ENCODE measurements around the gene GNAS-AS1.
A peak's percentile ranks its signal among the peaks of the same experiment; 100 is the strongest.
"Not testable (repeated sequence)": the region's sequence is repeated elsewhere in the genome, so short reads cannot be mapped to it uniquely, and the experiment has no call there.

GNAS-AS1 gene

DNA sequence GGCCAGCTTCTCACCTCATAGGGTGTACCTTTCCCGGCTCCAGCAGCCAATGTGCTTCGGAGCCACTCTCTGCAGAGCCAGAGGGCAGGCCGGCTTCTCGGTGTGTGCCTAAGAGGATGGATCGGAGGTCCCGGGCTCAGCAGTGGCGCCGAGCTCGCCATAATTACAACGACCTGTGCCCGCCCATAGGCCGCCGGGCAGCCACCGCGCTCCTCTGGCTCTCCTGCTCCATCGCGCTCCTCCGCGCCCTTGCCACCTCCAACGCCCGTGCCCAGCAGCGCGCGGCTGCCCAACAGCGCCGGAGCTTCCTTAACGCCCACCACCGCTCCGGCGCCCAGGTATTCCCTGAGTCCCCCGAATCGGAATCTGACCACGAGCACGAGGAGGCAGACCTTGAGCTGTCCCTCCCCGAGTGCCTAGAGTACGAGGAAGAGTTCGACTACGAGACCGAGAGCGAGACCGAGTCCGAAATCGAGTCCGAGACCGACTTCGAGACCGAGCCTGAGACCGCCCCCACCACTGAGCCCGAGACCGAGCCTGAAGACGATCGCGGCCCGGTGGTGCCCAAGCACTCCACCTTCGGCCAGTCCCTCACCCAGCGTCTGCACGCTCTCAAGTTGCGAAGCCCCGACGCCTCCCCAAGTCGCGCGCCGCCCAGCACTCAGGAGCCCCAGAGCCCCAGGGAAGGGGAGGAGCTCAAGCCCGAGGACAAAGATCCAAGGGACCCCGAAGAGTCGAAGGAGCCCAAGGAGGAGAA, 10.5 kb downstream of the GNAS-AS1 start:
- Histone ChIP-seq H4K20me1 (no peaks in the 10 kb centered on the region), H3K4me1 (peaks cover 26% of the 10 kb centered on the region), H3K27me3 (peaks cover 56% of the 10 kb centered on the region), H3K9ac (no peak overlapping the region), H3K9me3 (peaks cover 29% of the 10 kb centered on the region), H3K4me3 (peak overlapping the region; percentile 55), H3K27ac (no peak overlapping the region), H3K36me3 (no peaks in the 10 kb centered on the region), H3K4me2 (peak overlapping the region; percentile 75)
- TF ChIP-seq Cebpa-rat (IDR thresholded peaks at IDR 0.05): no peak

DNA sequence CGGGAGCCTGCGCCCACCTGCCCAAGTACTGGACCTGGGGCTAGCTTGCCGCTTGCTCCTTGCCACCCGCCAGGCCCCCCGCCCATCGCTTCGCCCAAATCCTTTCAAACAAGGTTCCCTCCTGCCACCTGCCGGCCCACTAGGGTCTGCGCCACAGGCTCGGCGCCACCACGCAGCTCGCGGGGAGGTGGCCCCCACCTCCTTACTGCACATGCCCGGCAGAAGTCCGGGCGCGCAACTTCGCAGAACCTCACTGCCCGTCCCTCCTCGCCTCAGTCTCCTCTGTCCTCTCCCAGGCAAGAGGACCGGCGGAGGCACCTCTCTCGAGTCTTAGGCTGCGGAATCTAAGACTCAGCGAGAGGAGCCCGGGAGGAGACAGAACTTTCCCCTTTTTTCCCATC, 11.2 kb downstream of the GNAS-AS1 start:
- H3K4me1 ChIP-seq: peaks cover 33% of the 10 kb centered on the region
- no peaks in the 10 kb centered on the region for H4K20me1 ChIP-seq
- no peak overlapping the region for H3K9ac ChIP-seq
- H3K9me3 ChIP-seq: peaks cover 29% of the 10 kb centered on the region
- TF ChIP-seq Cebpa-rat (IDR thresholded peaks at IDR 0.05): no peak
- no peak overlapping the region for H3K27ac ChIP-seq
- peak overlapping the region; percentile 75 for H3K4me2 ChIP-seq
- no peaks in the 10 kb centered on the region for H3K36me3 ChIP-seq
- H3K27me3 ChIP-seq: peaks cover 56% of the 10 kb centered on the region
- H3K4me3 ChIP-seq: peak overlapping the region; percentile 55

DNA sequence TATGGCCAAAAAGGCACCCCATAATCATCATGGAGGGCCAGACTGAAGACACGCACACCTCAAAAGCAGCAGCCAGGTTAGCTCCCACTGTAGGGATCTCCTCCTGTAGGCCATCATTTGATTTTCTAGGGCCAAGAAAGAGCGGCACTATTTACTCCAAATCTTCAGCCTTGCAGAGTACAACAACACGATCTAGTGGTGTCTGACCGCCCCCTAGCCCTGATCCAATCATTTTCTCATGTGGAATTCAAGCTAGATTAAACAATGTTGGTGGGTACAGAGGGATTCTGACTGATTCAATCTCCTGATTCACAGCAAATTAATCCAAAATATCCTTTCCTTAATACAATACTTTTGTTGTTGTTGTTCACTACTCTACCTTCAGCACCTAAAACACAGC, 12.5 kb downstream of the GNAS-AS1 start:
- H3K36me3 ChIP-seq: no peaks in the 10 kb centered on the region

DNA sequence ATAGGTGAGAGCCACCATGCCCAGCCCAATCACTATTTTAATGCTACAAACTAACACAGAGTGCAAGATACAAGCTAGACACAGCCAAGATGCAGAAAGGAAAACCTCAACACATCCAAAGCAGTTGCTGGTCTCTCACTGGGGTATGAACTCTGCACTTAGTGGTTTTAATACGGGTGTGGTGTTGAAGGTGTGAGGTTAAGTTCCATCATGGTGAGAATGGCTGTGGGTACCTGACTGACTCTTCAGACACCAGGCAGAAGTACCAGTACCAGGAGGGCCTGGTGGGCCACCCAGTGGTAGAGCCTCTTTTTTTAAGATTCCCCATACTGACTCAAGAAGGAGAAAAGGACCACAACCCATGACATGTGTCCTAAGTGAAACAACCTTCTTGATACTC, 13.0 kb downstream of the GNAS-AS1 start:
- no peaks in the 10 kb centered on the region for H4K20me1 ChIP-seq
- peaks cover 29% of the 10 kb centered on the region for H3K9me3 ChIP-seq
- no peaks in the 10 kb centered on the region for H3K36me3 ChIP-seq
- no peak overlapping the region; the same call in 1 of the 2 replicates for H3K4me2 ChIP-seq
- peaks cover 39% of the 10 kb centered on the region for H3K27me3 ChIP-seq
- H3K4me1 ChIP-seq: peaks cover 38% of the 10 kb centered on the region
- H3K27ac ChIP-seq: no peak overlapping the region
- no peak overlapping the region for H3K4me3 ChIP-seq
- TF ChIP-seq Cebpa-rat (IDR thresholded peaks at IDR 0.05): no peak
- no peak overlapping the region for H3K9ac ChIP-seq

More for the DNA sequence above, 12.5 kb downstream of the GNAS-AS1 start:
- no peak overlapping the region for H3K4me2 ChIP-seq
- H3K9ac ChIP-seq: no peak overlapping the region
- peaks cover 38% of the 10 kb centered on the region for H3K4me1 ChIP-seq
- H3K27me3 ChIP-seq: peaks cover 43% of the 10 kb centered on the region
- H4K20me1 ChIP-seq: no peaks in the 10 kb centered on the region
- no peak for TF ChIP-seq Cebpa-rat (IDR thresholded peaks at IDR 0.05)
- H3K27ac ChIP-seq: no peak overlapping the region
- no peak overlapping the region for H3K4me3 ChIP-seq
- H3K9me3 ChIP-seq: peaks cover 29% of the 10 kb centered on the region

DNA sequence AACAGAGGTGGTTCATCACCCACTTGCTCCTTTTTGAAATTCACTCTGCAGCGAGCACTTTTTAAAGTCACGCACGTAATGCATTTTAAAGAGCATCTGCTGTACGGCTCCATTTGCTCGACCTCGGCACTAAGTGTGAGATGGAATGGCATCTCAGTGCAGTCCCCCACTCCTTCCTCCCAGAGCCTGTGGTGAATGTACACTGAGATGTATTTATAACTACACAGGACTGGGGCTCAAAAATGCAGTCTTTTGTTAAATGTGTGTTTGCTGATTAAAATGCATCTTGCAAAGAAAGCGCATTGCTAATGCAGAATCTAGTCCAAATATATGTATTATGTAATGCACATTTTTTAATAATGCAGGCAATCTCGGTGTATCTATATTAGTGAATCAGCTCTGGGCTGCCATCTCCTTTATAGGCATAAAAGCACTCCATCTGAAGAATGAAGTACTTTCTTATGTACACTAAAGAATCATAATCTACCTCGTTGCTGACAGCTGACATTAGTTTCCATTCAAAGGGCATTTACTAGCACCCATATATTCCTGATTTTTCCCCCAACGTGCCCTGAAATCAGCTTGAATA, 14.0 kb downstream of the GNAS-AS1 start:
- H3K27me3 ChIP-seq: peaks cover 29% of the 10 kb centered on the region
- H3K9me3 ChIP-seq: peaks cover 25% of the 10 kb centered on the region
- H3K4me2 ChIP-seq: peak overlapping the region; percentile 59; the same call in 1 of the 2 replicates
- no peaks in the 10 kb centered on the region for H3K36me3 ChIP-seq
- no peaks in the 10 kb centered on the region for H4K20me1 ChIP-seq
- no peak overlapping the region for H3K27ac ChIP-seq
- H3K4me1 ChIP-seq: peaks cover 38% of the 10 kb centered on the region
- no peak overlapping the region for H3K4me3 ChIP-seq
- TF ChIP-seq Cebpa-rat (IDR thresholded peaks at IDR 0.05): no peak
- H3K9ac ChIP-seq: no peak overlapping the region

DNA sequence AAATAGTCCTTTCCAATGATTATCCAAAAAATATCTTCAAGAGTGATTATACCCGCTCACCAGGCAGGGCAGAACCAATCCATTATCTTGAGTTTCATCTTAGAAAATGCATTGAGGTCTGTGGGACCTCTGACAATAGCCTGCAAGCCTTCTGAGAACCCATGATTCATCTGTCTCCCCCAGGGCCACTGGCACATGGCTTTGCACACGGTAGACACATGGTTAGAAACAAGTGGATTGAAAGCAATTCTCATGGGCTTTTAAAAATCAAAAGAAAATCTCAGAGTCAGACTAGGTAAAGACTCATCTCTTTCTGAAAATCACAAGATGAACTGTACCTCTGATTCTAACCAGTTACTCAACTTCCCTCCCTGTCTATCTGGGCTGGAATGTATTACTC, 15.5 kb downstream of the GNAS-AS1 start:
- Histone ChIP-seq H3K27me3 (peaks cover 14% of the 10 kb centered on the region), H3K27ac (no peak overlapping the region), H3K4me1 (peaks cover 38% of the 10 kb centered on the region), H3K36me3 (no peaks in the 10 kb centered on the region), H3K9ac (no peak overlapping the region), H3K4me3 (no peak overlapping the region), H3K4me2 (peak overlapping the region; percentile 59), H3K9me3 (peaks cover 10% of the 10 kb centered on the region), H4K20me1 (no peaks in the 10 kb centered on the region)
- no peak for TF ChIP-seq Cebpa-rat (IDR thresholded peaks at IDR 0.05)

DNA sequence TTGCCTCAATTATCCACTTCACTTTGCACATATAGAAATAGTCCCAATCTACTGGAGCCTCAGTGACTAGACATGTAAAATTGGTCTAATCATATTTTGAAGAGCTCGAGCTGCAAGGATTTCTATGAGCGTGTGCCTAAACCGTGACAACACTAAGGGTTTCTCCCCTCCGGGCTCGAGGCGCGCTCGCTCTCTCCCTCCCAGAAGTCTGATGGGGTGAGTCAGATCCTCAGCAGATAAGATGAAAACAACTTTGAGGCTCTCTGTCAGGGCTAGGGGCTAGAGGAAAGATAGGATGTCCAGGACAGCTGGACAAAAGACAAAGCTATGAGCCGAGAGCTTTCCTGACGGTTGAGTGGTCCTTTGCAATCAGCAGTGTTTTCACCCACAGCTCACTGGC, 16.8 kb downstream of the GNAS-AS1 start:
- Histone ChIP-seq H4K20me1 (no peaks in the 10 kb centered on the region), H3K36me3 (no peaks in the 10 kb centered on the region), H3K27ac (no peak overlapping the region), H3K9ac (no peak overlapping the region), H3K9me3 (no peaks in the 10 kb centered on the region), H3K27me3 (peaks cover under 1% of the 10 kb centered on the region; the same call in 1 of the 2 replicates), H3K4me1 (peaks cover 38% of the 10 kb centered on the region), H3K4me3 (no peak overlapping the region), H3K4me2 (0 out of 2 replicates have a peak overlapping the region, but pooled peaks have one; percentile 59)
- no peak for TF ChIP-seq Cebpa-rat (IDR thresholded peaks at IDR 0.05)

DNA sequence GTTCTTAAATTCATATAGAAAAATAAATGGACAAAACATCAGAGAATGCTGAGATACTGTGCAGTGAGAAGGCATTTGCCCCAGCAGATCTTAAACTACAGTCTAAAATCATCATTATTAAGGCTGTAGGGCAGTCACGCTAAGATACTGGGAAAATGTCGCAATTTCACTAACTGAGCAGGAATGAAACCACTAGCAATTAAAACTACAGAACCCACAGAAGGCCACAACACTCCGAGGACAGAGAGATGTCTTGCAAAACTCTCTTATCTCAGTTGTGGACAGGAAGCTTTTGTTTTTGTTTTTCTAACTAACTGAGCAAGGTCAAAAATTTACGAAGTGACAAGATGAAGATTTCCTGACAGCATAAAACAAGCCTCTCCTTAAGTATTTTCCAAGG, 18.2 kb downstream of the GNAS-AS1 start:
- Histone ChIP-seq H4K20me1 (no peaks in the 10 kb centered on the region), H3K27me3 (no peaks in the 10 kb centered on the region), H3K4me3 (no peak overlapping the region), H3K9me3 (no peaks in the 10 kb centered on the region), H3K36me3 (no peaks in the 10 kb centered on the region), H3K4me2 (no peak overlapping the region), H3K9ac (no peak overlapping the region), H3K27ac (no peak overlapping the region), H3K4me1 (peaks cover 35% of the 10 kb centered on the region)
- TF ChIP-seq Cebpa-rat (IDR thresholded peaks at IDR 0.05): peak; percentile 28; the same call in 1 of the 2 replicates

DNA sequence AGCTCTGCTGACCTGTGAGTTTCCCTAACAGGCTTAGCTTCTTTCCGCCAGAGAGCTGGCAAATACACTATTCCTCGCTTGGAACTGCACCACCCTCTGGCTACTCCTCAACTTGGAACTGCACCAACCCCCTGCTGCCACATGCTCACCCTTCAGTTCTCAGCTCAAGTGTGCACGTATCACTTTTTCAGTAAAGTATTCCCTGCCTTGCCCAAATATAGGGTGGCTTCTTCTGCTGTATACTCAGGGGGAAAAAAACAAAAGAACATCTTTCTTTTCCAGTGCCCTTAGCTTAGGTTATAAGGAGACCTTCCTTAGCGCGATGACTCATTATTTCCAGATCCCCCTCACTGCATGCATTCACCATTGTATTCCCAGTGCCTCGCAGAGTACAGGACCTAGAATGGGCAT, 21.2 kb downstream of the GNAS-AS1 start:
- Histone ChIP-seq H3K27me3 (no peaks in the 10 kb centered on the region), H3K36me3 (no peaks in the 10 kb centered on the region), H3K9ac (no peak overlapping the region), H3K27ac (no peak overlapping the region), H3K4me3 (no peak overlapping the region), H4K20me1 (no peaks in the 10 kb centered on the region), H3K4me2 (no peak overlapping the region), H3K9me3 (no peaks in the 10 kb centered on the region), H3K4me1 (peaks cover 6% of the 10 kb centered on the region)
- TF ChIP-seq Cebpa-rat (IDR thresholded peaks at IDR 0.05): no peak

DNA sequence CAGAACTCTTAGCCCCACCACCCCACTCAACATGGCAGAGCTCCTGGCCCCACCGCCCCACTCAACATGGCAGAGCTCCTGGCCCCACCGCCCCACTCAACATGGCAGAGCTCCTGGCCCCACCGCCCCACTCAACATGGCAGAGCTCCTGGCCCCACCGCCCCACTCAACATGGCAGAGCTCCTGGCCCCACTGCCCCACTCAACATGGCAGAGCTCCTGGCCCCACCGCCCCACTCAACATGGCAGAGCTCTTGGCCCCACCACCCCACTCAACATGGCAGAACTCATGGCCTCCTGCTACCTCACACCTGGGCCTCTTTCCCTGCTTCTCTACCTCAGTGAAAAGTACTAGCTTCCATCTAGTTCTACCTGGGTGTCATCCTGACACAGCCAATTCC, 21.9 kb downstream of the GNAS-AS1 start:
- H3K4me3 ChIP-seq, H3K9me3 ChIP-seq, H4K20me1 ChIP-seq, H3K27ac ChIP-seq, H3K36me3 ChIP-seq, H3K27me3 ChIP-seq, H3K4me1 ChIP-seq, H3K4me2 ChIP-seq, H3K9ac ChIP-seq: not testable (repeated sequence)
